Osteocyte (in vitro differentiated cells): Measurements from ENCODE around the gene FRAS1. TPM values are rescaled to one million over a fixed set of nuclear protein-coding genes. Genes with fewer than 3 reads are reported as not detected.

Experiments
- DNase-seq: peaks from one replicate; pipeline ENCODE4 v3.0.0; 2021; ENCODE audit warnings: mixed read lengths; ENCODE audit not compliant: unreplicated experiment; ENCODE audit errors: extremely low spot score
- H3K27ac Mint-ChIP-seq: one replicate; pipeline ENCODE4 v1.8.0; 2021; ENCODE audit warnings: mild to moderate bottlenecking, mixed read lengths; ENCODE audit not compliant: unreplicated experiment
- H3K27me3 Mint-ChIP-seq: one replicate; pipeline ENCODE4 v1.8.0; 2021; ENCODE audit warnings: mixed read lengths; ENCODE audit not compliant: unreplicated experiment
- H3K36me3 Mint-ChIP-seq: one replicate; pipeline ENCODE4 v1.8.0; 2021; ENCODE audit warnings: mixed read lengths; ENCODE audit not compliant: unreplicated experiment
- H3K4me1 Mint-ChIP-seq: one replicate; pipeline ENCODE4 v1.8.0; 2021; ENCODE audit warnings: mixed read lengths; ENCODE audit not compliant: unreplicated experiment
- H3K4me3 Mint-ChIP-seq: one replicate; pipeline ENCODE4 v1.8.0; 2021; ENCODE audit warnings: mild to moderate bottlenecking, moderate library complexity, mixed read lengths; ENCODE audit not compliant: unreplicated experiment
- H3K9me3 Mint-ChIP-seq: one replicate; pipeline ENCODE4 v1.8.0; 2021; ENCODE audit warnings: mixed read lengths; ENCODE audit not compliant: unreplicated experiment
- CTCF ChIP-seq: fragments of 200-600 bp; sonication (generic); IDR thresholded peaks from 2 replicates; pipeline ENCODE4 v1.5.0; 2021; ENCODE audit warnings: antibody characterized with exemption, mild to moderate bottlenecking, moderate library complexity
- total RNA-seq: library from RNA; stranded (reverse); gene quantifications from 2 replicates; pipeline ENCODE4 v1.2.1, GENCODE V29; 2021

The FRAS1 gene
- total RNA-seq, 1 donor from 2014 or later: 0.89 TPM

GRCh38 chr4:78210694-78211410 lies 153.7 kb downstream of the FRAS1 start:
- Mint-ChIP-seq H3K4me1 (no peaks in the 10 kb centered on the region), H3K27me3 (no peaks in the 10 kb centered on the region), H3K9me3 (no peaks in the 10 kb centered on the region), H3K36me3 (no peaks in the 10 kb centered on the region), H3K27ac (no peak overlapping the region), H3K4me3 (no peak overlapping the region)
- TF ChIP-seq CTCF: no peak
- no peak for DNase-seq

DNA sequence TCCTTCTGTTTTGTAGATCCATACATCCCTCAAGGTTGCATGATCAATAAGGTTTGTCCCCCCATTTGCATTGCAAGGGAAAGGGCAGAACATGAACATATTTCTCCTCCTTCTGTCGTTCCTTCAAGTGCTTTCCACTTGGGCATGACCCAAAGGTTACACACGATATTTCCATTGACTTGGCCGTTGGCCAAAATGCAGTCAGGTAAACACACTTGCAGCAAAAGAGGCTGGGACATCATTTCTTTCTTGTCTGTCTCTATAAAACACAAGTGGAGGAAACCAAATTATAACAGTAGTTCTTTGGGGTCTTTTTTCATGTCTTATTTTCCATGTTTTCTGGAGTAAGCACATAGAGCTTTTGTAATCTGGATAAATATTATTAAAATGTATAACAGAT lies 156.1 kb downstream of the FRAS1 start:
- H3K4me3 Mint-ChIP-seq: no peak overlapping the region
- H3K9me3 Mint-ChIP-seq: no peaks in the 10 kb centered on the region
- DNase-seq: no peak
- H3K27me3 Mint-ChIP-seq: no peaks in the 10 kb centered on the region
- H3K4me1 Mint-ChIP-seq: no peaks in the 10 kb centered on the region
- H3K36me3 Mint-ChIP-seq: no peaks in the 10 kb centered on the region
- no peak overlapping the region for H3K27ac Mint-ChIP-seq
- no peak for TF ChIP-seq CTCF

- H3K27me3 Mint-ChIP-seq: no peaks in the 10 kb centered on the region
- H3K9me3 Mint-ChIP-seq: no peaks in the 10 kb centered on the region
- H3K4me3 Mint-ChIP-seq: no peak overlapping the region
- no peak for DNase-seq
- H3K4me1 Mint-ChIP-seq: no peaks in the 10 kb centered on the region
- no peak overlapping the region for H3K27ac Mint-ChIP-seq
- no peak for TF ChIP-seq CTCF
- H3K36me3 Mint-ChIP-seq: no peaks in the 10 kb centered on the region
Observed at GRCh38 chr4:78214078-78214477, 157.0 kb downstream of the FRAS1 start.

DNA sequence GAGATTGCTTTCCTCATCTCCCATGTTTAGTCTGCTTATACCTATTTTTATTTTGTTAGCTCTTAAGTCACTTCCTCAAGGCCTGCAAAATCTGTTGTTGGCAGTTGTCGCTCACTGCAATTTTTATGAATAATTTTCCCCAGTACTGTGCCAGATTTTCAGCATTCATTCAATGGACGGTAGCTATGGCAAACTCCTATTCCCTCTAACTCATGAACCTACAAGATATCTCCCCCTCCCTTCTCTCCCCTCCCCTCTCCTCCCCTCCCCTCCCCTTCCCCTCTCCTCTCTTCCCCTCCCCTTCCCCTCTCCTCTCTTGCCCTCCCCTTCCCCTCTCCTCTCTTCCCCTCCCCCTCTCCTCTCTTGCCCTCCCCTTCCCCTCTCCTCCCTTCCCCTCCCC lies 160.4 kb downstream of the FRAS1 start:
- Mint-ChIP-seq H3K27me3 (no peaks in the 10 kb centered on the region), H3K4me1 (no peaks in the 10 kb centered on the region), H3K4me3 (no peak overlapping the region), H3K27ac (no peak overlapping the region), H3K36me3 (no peaks in the 10 kb centered on the region), H3K9me3 (no peaks in the 10 kb centered on the region)
- no peak for DNase-seq
- no peak for TF ChIP-seq CTCF

GRCh38 chr4:78218260-78218659 lies 161.1 kb downstream of the FRAS1 start:
- DNase-seq: no peak
- H3K9me3 Mint-ChIP-seq: no peaks in the 10 kb centered on the region
- H3K36me3 Mint-ChIP-seq: no peaks in the 10 kb centered on the region
- no peak overlapping the region for H3K4me3 Mint-ChIP-seq
- TF ChIP-seq CTCF: no peak
- no peak overlapping the region for H3K27ac Mint-ChIP-seq
- no peaks in the 10 kb centered on the region for H3K27me3 Mint-ChIP-seq
- H3K4me1 Mint-ChIP-seq: no peaks in the 10 kb centered on the region
